Measurements from ENCODE around the gene DDX21.

The DDX21 gene

DNA sequence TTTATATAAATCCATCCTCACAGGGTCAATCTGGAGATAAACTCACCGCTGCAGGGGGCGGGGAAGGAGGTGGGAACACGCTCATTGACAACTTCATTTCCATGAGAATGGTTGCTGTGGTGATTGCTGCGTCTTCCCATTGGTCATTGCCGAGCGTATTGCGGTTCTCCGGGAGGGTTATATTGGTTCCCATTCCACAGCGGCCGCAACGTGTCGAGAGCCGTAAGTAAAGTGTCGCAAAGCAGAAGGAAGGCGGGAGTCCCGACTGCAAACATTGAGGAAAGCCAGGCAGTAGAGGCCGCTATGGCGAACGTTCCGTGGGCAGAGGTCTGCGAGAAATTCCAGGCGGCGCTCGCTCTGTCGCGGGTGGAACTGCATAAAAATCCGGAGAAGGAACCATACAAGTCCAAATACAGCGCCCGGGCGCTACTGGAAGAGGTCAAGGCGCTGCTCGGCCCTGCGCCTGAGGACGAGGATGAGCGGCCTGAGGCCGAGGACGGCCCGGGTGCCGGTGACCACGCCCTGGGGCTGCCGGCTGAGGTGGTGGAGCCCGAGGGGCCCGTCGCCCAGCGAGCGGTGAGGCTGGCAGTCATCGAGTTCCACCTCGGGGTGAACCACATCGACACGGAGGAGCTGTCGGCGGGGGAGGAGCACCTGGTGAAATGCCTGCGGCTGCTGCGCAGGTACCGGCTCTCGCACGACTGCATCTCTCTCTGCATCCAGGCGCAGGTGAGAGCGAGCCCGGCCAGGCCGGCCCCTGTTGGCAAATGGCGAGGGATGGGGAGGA lies 32.8 kb downstream of the DDX21 start, which contains the start of gene KIFBP (continued):
- TF ChIP-seq ZNF560 (tag by site-specific recombination; IDR thresholded peaks at IDR 0.05; ENCODE audit: borderline replicate concordance), result no peak
- no peak for TF ChIP-seq SCRT1 (tag by site-specific recombination; IDR thresholded peaks at IDR 0.05; ENCODE audit: borderline replicate concordance)
- TF ChIP-seq ZBTB1 (tag by site-specific recombination; IDR thresholded peaks at IDR 0.05), result no peak
- TF ChIP-seq, protein P1, sequence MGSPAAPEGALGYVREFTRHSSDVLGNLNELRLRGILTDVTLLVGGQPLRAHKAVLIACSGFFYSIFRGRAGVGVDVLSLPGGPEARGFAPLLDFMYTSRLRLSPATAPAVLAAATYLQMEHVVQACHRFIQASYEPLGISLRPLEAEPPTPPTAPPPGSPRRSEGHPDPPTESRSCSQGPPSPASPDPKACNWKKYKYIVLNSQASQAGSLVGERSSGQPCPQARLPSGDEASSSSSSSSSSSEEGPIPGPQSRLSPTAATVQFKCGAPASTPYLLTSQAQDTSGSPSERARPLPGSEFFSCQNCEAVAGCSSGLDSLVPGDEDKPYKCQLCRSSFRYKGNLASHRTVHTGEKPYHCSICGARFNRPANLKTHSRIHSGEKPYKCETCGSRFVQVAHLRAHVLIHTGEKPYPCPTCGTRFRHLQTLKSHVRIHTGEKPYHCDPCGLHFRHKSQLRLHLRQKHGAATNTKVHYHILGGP (tag by site-specific recombination; IDR thresholded peaks at IDR 0.05), result no peak
- peak; percentile 77; the same call in 1 of the 2 replicates for TF ChIP-seq ZBTB7A (tag by site-specific recombination; IDR thresholded peaks at IDR 0.05; ENCODE audit: low read depth)
- TF ChIP-seq, protein P2, sequence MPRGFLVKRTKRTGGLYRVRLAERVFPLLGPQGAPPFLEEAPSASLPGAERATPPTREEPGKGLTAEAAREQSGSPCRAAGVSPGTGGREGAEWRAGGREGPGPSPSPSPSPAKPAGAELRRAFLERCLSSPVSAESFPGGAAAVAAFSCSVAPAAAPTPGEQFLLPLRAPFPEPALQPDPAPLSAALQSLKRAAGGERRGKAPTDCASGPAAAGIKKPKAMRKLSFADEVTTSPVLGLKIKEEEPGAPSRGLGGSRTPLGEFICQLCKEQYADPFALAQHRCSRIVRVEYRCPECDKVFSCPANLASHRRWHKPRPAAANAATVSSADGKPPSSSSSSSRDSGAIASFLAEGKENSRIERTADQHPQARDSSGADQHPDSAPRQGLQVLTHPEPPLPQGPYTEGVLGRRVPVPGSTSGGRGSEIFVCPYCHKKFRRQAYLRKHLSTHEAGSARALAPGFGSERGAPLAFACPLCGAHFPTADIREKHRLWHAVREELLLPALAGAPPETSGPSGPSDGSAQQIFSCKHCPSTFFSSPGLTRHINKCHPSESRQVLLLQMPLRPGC (tag by site-specific recombination; IDR thresholded peaks at IDR 0.05), result no peak
- no peak for TF ChIP-seq ZNF19 (tag by site-specific recombination; IDR thresholded peaks at IDR 0.05; ENCODE audit: low read depth)
- TF ChIP-seq, protein P3, sequence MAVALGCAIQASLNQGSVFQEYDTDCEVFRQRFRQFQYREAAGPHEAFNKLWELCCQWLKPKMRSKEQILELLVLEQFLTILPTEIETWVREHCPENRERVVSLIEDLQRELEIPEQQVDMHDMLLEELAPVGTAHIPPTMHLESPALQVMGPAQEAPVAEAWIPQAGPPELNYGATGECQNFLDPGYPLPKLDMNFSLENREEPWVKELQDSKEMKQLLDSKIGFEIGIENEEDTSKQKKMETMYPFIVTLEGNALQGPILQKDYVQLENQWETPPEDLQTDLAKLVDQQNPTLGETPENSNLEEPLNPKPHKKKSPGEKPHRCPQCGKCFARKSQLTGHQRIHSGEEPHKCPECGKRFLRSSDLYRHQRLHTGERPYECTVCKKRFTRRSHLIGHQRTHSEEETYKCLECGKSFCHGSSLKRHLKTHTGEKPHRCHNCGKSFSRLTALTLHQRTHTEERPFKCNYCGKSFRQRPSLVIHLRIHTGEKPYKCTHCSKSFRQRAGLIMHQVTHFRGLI (tag by site-specific recombination; IDR thresholded peaks at IDR 0.05), result no peak
- TF ChIP-seq, protein P4, sequence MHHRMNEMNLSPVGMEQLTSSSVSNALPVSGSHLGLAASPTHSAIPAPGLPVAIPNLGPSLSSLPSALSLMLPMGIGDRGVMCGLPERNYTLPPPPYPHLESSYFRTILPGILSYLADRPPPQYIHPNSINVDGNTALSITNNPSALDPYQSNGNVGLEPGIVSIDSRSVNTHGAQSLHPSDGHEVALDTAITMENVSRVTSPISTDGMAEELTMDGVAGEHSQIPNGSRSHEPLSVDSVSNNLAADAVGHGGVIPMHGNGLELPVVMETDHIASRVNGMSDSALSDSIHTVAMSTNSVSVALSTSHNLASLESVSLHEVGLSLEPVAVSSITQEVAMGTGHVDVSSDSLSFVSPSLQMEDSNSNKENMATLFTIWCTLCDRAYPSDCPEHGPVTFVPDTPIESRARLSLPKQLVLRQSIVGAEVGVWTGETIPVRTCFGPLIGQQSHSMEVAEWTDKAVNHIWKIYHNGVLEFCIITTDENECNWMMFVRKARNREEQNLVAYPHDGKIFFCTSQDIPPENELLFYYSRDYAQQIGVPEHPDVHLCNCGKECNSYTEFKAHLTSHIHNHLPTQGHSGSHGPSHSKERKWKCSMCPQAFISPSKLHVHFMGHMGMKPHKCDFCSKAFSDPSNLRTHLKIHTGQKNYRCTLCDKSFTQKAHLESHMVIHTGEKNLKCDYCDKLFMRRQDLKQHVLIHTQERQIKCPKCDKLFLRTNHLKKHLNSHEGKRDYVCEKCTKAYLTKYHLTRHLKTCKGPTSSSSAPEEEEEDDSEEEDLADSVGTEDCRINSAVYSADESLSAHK (tag by site-specific recombination; IDR thresholded peaks at IDR 0.05), result no peak
- no peak for TF ChIP-seq GLI4 (tag by site-specific recombination; IDR thresholded peaks at IDR 0.05)
- TF ChIP-seq ZNF521 (tag by site-specific recombination; IDR thresholded peaks at IDR 0.05), result no peak
- no peak for TF ChIP-seq ZNF146 (tag by site-specific recombination; IDR thresholded peaks at IDR 0.05)
- TF ChIP-seq KLF7 (tag by site-specific recombination; IDR thresholded peaks at IDR 0.05; ENCODE audit: borderline replicate concordance), result peak; percentile 97
- TF ChIP-seq, protein P5, sequence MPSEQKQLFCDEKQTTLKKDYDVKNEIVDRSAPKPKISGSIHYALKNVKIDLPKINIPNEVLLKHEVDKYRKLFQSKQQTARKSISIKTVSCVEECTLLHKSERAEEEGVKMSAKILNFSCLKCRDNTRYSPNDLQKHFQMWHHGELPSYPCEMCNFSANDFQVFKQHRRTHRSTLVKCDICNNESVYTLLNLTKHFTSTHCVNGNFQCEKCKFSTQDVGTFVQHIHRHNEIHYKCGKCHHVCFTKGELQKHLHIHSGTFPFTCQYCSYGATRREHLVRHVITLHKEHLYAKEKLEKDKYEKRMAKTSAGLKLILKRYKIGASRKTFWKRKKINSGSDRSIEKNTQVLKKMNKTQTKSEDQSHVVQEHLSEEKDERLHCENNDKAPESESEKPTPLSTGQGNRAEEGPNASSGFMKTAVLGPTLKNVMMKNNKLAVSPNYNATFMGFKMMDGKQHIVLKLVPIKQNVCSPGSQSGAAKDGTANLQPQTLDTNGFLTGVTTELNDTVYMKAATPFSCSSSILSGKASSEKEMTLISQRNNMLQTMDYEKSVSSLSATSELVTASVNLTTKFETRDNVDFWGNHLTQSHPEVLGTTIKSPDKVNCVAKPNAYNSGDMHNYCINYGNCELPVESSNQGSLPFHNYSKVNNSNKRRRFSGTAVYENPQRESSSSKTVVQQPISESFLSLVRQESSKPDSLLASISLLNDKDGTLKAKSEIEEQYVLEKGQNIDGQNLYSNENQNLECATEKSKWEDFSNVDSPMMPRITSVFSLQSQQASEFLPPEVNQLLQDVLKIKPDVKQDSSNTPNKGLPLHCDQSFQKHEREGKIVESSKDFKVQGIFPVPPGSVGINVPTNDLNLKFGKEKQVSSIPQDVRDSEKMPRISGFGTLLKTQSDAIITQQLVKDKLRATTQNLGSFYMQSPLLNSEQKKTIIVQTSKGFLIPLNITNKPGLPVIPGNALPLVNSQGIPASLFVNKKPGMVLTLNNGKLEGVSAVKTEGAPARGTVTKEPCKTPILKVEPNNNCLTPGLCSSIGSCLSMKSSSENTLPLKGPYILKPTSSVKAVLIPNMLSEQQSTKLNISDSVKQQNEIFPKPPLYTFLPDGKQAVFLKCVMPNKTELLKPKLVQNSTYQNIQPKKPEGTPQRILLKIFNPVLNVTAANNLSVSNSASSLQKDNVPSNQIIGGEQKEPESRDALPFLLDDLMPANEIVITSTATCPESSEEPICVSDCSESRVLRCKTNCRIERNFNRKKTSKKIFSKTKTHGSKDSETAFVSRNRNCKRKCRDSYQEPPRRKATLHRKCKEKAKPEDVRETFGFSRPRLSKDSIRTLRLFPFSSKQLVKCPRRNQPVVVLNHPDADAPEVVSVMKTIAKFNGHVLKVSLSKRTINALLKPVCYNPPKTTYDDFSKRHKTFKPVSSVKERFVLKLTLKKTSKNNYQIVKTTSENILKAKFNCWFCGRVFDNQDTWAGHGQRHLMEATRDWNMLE (tag by site-specific recombination; conservative IDR thresholded peaks at IDR 0.05; ENCODE audit: low read depth), result no peak
- no peak; the same call in 1 of the 2 replicates for TF ChIP-seq ZFP3 (tag by site-specific recombination; IDR thresholded peaks at IDR 0.05; ENCODE audit: low read depth)
- no peak for TF ChIP-seq ZNF132 (tag by site-specific recombination; IDR thresholded peaks at IDR 0.05; ENCODE audit: borderline replicate concordance)
- TF ChIP-seq ZNF23 (tag by site-specific recombination; IDR thresholded peaks at IDR 0.05; ENCODE audit: borderline replicate concordance), result no peak
- no peak for TF ChIP-seq MEIS1 (CRISPR knock-in tag; IDR thresholded peaks at IDR 0.05; ENCODE audit: borderline replicate concordance)
- TF ChIP-seq SP3 (tag by site-specific recombination; IDR thresholded peaks at IDR 0.05), result peak; percentile 68
- no peak for TF ChIP-seq ZNF677 (tag by site-specific recombination; IDR thresholded peaks at IDR 0.05)
- no peak for TF ChIP-seq ZNF555 (tag by site-specific recombination; conservative IDR thresholded peaks at IDR 0.05)
- TF ChIP-seq, protein P6, sequence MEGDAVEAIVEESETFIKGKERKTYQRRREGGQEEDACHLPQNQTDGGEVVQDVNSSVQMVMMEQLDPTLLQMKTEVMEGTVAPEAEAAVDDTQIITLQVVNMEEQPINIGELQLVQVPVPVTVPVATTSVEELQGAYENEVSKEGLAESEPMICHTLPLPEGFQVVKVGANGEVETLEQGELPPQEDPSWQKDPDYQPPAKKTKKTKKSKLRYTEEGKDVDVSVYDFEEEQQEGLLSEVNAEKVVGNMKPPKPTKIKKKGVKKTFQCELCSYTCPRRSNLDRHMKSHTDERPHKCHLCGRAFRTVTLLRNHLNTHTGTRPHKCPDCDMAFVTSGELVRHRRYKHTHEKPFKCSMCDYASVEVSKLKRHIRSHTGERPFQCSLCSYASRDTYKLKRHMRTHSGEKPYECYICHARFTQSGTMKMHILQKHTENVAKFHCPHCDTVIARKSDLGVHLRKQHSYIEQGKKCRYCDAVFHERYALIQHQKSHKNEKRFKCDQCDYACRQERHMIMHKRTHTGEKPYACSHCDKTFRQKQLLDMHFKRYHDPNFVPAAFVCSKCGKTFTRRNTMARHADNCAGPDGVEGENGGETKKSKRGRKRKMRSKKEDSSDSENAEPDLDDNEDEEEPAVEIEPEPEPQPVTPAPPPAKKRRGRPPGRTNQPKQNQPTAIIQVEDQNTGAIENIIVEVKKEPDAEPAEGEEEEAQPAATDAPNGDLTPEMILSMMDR (tag by site-specific recombination; IDR thresholded peaks at IDR 0.05), result peak; percentile 97

Data from HEK293 (cell line).